ENCODE measurements around the gene SLC39A9.

DNA sequence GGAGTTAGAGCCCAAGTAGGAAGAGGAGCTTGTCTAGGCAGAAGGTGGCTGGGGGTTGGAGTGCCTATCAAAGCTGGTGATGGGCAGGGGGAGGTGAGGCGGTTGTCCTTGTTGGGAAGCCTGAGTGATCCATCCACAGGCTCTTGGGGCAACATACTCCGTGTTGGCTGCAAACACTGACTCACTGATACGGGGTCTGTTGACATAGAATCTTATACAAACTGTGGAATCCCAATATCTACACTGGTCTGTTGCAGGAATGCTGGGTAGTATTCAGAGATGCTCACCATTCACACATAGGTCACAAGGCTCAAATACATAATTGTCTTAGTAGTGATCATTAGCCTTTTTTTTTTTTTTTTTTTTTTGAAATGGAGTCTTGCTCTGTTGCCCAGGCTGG is 26.3 kb upstream of the SLC39A9 start:
- TF ChIP-seq, protein P1, sequence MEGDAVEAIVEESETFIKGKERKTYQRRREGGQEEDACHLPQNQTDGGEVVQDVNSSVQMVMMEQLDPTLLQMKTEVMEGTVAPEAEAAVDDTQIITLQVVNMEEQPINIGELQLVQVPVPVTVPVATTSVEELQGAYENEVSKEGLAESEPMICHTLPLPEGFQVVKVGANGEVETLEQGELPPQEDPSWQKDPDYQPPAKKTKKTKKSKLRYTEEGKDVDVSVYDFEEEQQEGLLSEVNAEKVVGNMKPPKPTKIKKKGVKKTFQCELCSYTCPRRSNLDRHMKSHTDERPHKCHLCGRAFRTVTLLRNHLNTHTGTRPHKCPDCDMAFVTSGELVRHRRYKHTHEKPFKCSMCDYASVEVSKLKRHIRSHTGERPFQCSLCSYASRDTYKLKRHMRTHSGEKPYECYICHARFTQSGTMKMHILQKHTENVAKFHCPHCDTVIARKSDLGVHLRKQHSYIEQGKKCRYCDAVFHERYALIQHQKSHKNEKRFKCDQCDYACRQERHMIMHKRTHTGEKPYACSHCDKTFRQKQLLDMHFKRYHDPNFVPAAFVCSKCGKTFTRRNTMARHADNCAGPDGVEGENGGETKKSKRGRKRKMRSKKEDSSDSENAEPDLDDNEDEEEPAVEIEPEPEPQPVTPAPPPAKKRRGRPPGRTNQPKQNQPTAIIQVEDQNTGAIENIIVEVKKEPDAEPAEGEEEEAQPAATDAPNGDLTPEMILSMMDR (IDR thresholded peaks at IDR 0.05) = no peak
- no peak for TF ChIP-seq EZH2 (IDR thresholded peaks at IDR 0.05; ENCODE audit: borderline replicate concordance, insufficient read depth, low read depth, low read length, poor library complexity, severe bottlenecking)

All from B cell (primary cell).